ENCODE data around the gene EMX1. TPM values are rescaled to one million over a fixed set of nuclear protein-coding genes. Genes with fewer than 3 reads are reported as not detected.

EMX1 gene
- total and polyA plus RNA-seq, 12 donors: 0.01 to 0.07 TPM; not detected in 10

DNA sequence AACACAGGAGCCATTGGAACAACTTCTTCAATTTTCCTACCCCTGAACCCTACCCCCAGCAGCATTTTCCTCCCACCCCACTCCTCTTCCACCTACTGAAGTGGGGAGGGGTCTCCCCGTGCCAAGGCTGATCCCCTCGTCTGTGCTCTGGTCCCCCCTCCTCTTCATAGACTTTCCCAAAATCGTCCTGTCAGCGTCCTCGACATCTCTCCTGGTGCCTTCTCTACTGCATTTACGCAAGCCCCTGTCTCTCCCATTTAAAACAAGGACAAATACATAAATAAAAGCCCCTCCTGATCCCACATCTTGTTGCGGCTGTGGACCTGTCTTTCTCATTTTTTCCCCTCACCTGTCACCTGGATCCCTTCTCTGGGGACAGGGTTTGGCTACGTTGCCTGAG lies 42.2 kb downstream of the EMX1 start:
- TF ChIP-seq, protein P1, sequence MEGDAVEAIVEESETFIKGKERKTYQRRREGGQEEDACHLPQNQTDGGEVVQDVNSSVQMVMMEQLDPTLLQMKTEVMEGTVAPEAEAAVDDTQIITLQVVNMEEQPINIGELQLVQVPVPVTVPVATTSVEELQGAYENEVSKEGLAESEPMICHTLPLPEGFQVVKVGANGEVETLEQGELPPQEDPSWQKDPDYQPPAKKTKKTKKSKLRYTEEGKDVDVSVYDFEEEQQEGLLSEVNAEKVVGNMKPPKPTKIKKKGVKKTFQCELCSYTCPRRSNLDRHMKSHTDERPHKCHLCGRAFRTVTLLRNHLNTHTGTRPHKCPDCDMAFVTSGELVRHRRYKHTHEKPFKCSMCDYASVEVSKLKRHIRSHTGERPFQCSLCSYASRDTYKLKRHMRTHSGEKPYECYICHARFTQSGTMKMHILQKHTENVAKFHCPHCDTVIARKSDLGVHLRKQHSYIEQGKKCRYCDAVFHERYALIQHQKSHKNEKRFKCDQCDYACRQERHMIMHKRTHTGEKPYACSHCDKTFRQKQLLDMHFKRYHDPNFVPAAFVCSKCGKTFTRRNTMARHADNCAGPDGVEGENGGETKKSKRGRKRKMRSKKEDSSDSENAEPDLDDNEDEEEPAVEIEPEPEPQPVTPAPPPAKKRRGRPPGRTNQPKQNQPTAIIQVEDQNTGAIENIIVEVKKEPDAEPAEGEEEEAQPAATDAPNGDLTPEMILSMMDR (IDR thresholded peaks at IDR 0.05): no peak
- Histone ChIP-seq H3K27me3 (no peaks in the 10 kb centered on the region), H3K36me3 (peaks cover 0 to 26% (median 0%) of the 10 kb centered on the region in 9 donors), H3K4me3 (no peak overlapping the region), H3K27ac (no peak overlapping the region), H3K4me1 (peaks cover 0 to 14% (median 0%) of the 10 kb centered on the region in 9 donors), H3K9me3 (no peaks in the 10 kb centered on the region)
- ATAC-seq (no peak), DNase-seq (no peak)
- intact Hi-C loops (cut with DNase I): no loop called here
- 97 to 98% methylated on average over 8 of the region's 8 CpGs for WGBS, 2 donors

DNA sequence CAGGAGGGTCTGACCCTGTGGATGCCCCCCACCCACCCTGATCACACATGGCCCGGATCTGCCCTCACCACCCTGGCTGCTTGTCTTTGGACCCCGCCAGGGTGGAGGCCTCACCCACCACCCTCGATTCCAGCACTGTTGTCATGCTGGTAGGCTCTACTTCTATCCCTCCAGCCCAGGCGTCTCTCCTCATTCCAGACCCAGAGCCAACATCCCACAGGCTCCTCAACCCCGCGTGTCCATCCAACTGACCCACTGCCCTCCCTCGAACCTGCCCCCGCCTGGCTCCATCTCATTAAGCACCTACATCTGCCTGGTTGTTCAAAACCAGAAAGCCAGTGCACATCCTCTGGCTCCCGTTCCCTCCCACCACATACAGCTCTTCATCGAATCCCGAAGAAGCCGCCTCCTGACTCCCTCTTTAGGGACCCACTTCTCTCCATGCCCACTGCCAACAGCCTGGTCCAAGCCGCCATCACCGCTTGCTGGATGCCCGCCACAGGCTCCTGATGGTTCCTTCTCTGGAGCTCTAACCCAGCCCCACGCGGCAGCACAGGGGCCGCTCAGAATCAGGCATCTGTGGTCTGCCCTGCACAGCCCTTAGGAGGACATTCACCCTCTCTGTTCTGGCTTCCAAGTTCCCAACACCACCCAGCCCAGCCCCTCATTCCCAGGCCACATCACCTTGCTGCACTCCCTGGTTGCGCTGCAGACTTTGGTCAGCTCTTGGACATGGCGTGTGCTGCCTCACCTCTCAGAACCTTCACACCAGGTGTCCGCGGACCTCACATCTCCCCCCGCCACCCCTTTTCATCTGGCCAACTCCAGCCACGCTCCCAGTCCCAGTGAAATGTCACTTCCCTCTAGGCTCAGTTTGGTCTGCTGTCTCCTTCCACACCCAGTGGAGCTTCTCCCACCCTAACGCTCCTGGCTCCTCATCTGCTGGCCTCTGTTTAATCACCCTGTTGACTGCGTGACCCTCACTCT lies 43.0 kb downstream of the EMX1 start:
- TF ChIP-seq, protein P1 (IDR thresholded peaks at IDR 0.05): no peak
- DNase-seq: no peak
- Histone ChIP-seq H3K4me3 (no peak overlapping the region), H3K36me3 (peaks cover 0 to 26% (median 0%) of the 10 kb centered on the region in 9 donors), H3K27me3 (no peaks in the 10 kb centered on the region), H3K4me1 (peaks cover 0 to 6% (median 0%) of the 10 kb centered on the region in 9 donors), H3K27ac (no peak overlapping the region), H3K9me3 (no peaks in the 10 kb centered on the region)
- intact Hi-C loops (cut with DNase I): no loop called here
- no peak for ATAC-seq
- WGBS, 2 donors: 95 to 96% methylated on average over 26 of the region's 26 CpGs

DNA sequence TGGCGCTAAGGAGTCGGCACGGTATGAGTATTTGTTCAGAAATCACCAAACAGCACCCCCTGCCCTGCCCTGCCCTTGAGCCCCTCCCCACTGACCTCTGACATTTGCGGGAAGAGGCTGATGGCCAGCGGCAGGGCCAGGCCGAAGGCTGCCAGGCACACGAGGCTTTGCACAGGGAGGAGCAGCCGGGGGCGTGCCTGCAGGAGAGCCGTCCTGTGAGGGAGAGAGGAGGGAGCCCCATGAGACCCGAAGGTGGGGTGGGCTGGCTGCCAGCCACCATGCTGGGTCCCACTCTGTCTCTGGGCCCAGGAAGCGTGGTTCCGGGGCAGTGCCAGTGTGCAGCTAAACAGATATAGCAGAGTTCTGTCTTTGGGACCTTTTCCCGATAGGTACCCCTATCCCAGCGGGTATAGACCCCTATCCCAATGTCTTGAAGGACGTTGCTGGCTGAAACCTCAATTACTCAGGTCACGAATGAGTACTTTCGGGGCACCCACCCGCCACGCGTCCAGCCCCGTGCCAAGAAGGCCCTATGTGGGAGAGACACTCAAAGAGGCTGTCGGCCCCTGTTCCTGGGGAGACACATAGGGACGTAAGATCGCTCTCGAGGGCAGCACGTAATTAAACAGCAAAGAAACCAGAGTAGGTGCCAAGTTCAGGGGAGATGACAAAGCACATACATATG lies 43.9 kb downstream of the EMX1 start:
- peaks cover 0 to 35% (median 0%) of the 10 kb centered on the region in 9 donors for H3K36me3 ChIP-seq
- DNase-seq (no peak), ATAC-seq (no peak)
- H3K4me1 ChIP-seq: peaks cover 0 to 4% (median 0%) of the 10 kb centered on the region in 9 donors
- no peaks in the 10 kb centered on the region for H3K9me3 ChIP-seq
- no peak overlapping the region for H3K27ac ChIP-seq
- H3K27me3 ChIP-seq: no peaks in the 10 kb centered on the region
- no peak overlapping the region for H3K4me3 ChIP-seq
- intact Hi-C loops (cut with DNase I): no loop called here
- WGBS, 2 donors: 93 to 94% methylated on average over 27 of the region's 27 CpGs
- TF ChIP-seq, protein P1 (IDR thresholded peaks at IDR 0.05): no peak

DNA sequence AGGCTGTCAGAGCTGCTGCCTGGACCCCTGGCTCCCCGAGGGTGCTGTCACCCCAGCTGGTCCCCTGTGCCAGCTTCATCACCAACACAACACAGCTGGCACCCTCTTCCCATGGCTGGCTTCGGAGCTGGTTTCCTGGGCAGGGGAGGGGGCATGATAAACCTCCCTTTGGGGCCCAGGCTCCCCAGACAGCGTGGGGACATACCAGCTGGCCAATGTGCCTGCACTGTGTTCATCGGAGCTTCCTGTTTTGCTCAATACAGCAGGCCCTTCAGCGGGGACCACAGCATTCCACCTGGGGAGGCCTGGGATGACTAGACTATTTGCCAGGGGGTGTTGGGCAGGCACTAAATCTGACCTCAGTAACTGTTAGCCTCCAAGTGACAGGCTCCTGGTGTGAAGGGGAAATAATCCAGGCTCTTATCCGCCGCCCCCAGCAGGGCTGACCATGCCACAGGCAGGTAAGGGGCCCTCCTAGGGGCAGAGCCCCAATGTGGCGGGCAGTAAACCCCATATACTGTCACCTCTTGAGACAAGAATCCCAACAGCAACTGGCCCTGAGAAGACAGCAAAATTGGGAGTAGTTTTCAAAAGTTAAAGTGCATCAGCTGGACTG lies 44.6 kb downstream of the EMX1 start:
- TF ChIP-seq, protein P1 (IDR thresholded peaks at IDR 0.05): no peak
- H3K36me3 ChIP-seq: peaks cover 0 to 38% (median 0%) of the 10 kb centered on the region in 9 donors
- no peak overlapping the region for H3K4me3 ChIP-seq
- no peaks in the 10 kb centered on the region for H3K27me3 ChIP-seq
- intact Hi-C loops (cut with DNase I): no loop called here
- 88% methylated on average over 8 of the region's 8 CpGs for WGBS, 2 donors
- no peak for DNase-seq
- H3K27ac ChIP-seq: no peak overlapping the region
- no peaks in the 10 kb centered on the region for H3K4me1 ChIP-seq
- no peak for ATAC-seq
- no peaks in the 10 kb centered on the region for H3K9me3 ChIP-seq
